Nephron progenitor cell (in vitro differentiated cells): Measurements from ENCODE around the gene EVC.
"Not testable (repeated sequence)": the region's sequence is repeated elsewhere in the genome, so short reads cannot be mapped to it uniquely, and the experiment has no call there.

Source experiments
- DNase-seq: peaks from one replicate; pipeline ENCODE4 v3.0.0; 2021
- H3K27ac Mint-ChIP-seq: 2 replicates; pipeline ENCODE4 v1.8.0; 2021; ENCODE audit warnings: mild to moderate bottlenecking, moderate library complexity, mixed read lengths
- H3K27me3 Mint-ChIP-seq: 2 replicates; pipeline ENCODE4 v1.8.0; 2021; ENCODE audit warnings: mild to moderate bottlenecking, low read depth, mixed read lengths; ENCODE audit not compliant: poor library complexity
- H3K36me3 Mint-ChIP-seq: 2 replicates; pipeline ENCODE4 v1.8.0; 2021; ENCODE audit warnings: low read depth, mixed read lengths
- H3K4me1 Mint-ChIP-seq: 2 replicates; pipeline ENCODE4 v1.8.0; 2021; ENCODE audit warnings: mixed read lengths
- H3K4me3 Mint-ChIP-seq: 2 replicates; pipeline ENCODE4 v1.8.0; 2021; ENCODE audit warnings: mild to moderate bottlenecking, moderate library complexity, mixed read lengths
- H3K9me3 Mint-ChIP-seq: 2 replicates; pipeline ENCODE4 v1.8.0; 2021; ENCODE audit warnings: mild to moderate bottlenecking, moderate library complexity, mixed read lengths
- CTCF ChIP-seq: fragments of 200-600 bp; sonication (generic); IDR thresholded peaks from 2 replicates; pipeline ENCODE4 v1.5.0; 2021; ENCODE audit warnings: antibody characterized with exemption

Gene EVC

GRCh38 chr4:5851637-5852301 lies 140.8 kb downstream of the EVC start:
- TF ChIP-seq CTCF: no peak
- Mint-ChIP-seq H3K4me3 (no peak overlapping the region), H3K36me3 (peaks cover 39% of the 10 kb centered on the region), H3K4me1 (no peaks in the 10 kb centered on the region), H3K27ac (no peak overlapping the region), H3K27me3 (no peaks in the 10 kb centered on the region), H3K9me3 (no peaks in the 10 kb centered on the region)
- no peak for DNase-seq

DNA sequence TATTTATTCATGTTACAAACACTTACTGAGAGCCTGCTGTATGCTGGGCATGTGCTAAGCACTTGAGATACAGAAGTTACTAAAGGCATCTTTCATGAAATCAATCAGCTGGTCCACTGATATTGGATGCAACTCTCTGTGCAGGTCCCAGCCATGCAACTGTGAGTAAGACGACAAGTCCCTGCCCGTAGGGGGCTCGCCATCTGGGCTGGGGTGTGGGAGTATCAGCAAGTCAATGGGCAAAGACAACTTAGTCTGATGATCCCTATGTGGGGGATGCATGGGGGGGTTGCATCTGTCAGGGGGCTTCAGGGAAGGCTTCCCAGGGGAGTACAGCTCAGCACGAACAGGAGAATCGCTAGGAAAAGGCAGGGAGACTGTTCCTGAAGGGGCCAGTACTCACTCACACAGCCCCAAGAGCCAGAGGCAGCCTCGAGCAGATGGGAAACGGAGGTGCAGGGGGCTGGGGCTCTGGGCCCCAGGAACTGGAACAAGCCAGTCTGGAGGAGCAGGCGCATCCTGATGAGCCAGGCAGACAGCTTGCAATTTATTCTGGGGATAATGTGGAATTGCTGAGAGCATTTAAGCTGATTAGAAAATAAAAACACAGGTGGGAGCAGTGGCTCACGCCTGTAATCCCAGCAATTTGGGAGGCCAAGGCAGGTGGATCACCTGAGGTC lies 141.7 kb downstream of the EVC start:
- peaks cover 30% of the 10 kb centered on the region for H3K36me3 Mint-ChIP-seq
- no peaks in the 10 kb centered on the region for H3K9me3 Mint-ChIP-seq
- TF ChIP-seq CTCF: no peak
- no peak for DNase-seq
- no peaks in the 10 kb centered on the region for H3K4me1 Mint-ChIP-seq
- no peaks in the 10 kb centered on the region for H3K27me3 Mint-ChIP-seq
- no peak overlapping the region for H3K4me3 Mint-ChIP-seq
- peak overlapping the region; percentile 38 for H3K27ac Mint-ChIP-seq

DNA sequence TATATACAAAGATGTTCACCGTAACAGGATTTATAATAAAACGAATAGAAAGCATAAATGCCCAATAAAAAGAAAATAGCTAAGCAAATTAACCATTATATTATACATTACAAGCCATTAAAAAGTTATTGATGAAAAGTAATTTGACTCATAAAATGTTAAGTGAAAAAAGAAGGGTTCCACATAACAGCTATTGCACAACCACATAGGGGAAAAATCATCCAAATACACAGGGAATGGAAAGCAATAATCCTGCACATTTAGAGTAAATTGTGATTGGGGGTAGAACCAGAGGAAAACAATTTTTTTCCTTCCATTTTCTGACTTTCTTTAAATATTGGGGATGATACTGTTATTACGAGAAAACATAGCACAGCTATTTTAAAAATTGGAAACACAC lies 143.9 kb downstream of the EVC start:
- Mint-ChIP-seq H3K4me3 (no peak overlapping the region), H3K36me3 (peaks cover 9% of the 10 kb centered on the region), H3K27ac (no peak overlapping the region), H3K9me3 (no peaks in the 10 kb centered on the region), H3K27me3 (no peaks in the 10 kb centered on the region), H3K4me1 (no peaks in the 10 kb centered on the region)
- no peak for DNase-seq
- TF ChIP-seq CTCF: no peak

GRCh38 chr4:5856362-5856761 lies 145.4 kb downstream of the EVC start:
- not testable (repeated sequence) for DNase-seq, H3K4me3 Mint-ChIP-seq, H3K27me3 Mint-ChIP-seq, H3K36me3 Mint-ChIP-seq, H3K4me1 Mint-ChIP-seq, H3K9me3 Mint-ChIP-seq, H3K27ac Mint-ChIP-seq

DNA sequence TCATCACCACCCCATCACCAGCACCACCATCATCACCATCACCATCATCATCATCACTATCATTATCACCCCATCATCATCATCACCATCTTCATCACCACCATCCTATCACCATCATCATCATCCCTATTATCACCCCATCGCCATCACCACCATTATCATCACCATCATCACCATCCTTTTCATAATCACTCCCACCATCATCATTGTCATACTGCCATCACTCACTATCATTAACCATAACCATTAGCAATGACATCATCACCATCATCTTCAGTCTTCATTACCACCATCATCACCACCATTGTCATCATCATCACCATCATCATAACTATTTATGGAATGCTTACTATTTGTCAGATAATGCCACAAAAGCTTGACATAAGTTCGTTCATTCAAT lies 146.2 kb downstream of the EVC start:
- Mint-ChIP-seq H3K36me3 (peaks cover 9% of the 10 kb centered on the region), H3K4me3 (no peak overlapping the region), H3K4me1 (no peaks in the 10 kb centered on the region), H3K27me3 (no peaks in the 10 kb centered on the region), H3K9me3 (no peaks in the 10 kb centered on the region), H3K27ac (no peak overlapping the region)
- DNase-seq: no peak
- TF ChIP-seq CTCF: no peak

GRCh38 chr4:5858020-5858769 lies 147.2 kb downstream of the EVC start:
- Mint-ChIP-seq H3K9me3 (no peaks in the 10 kb centered on the region), H3K4me3 (no peak overlapping the region), H3K4me1 (no peaks in the 10 kb centered on the region), H3K27ac (no peak overlapping the region), H3K36me3 (peaks cover 9% of the 10 kb centered on the region), H3K27me3 (no peaks in the 10 kb centered on the region)
- DNase-seq: no peak
- no peak for TF ChIP-seq CTCF
